Epithelial cell of proximal tubule (primary cell): ENCODE data around the gene MAP3K8. TPM values are rescaled to one million over a fixed set of nuclear protein-coding genes. Genes with fewer than 3 reads are reported as not detected.

ENCODE experiments used
- DNase-seq: peaks from one replicate; pipeline ENCODE4 v3.0.0-alpha.2; 2011; ENCODE audit warnings: low read depth
- H3K4me3 ChIP-seq: 2 replicates; pipeline ENCODE4 v1.5.1; 2011; ENCODE audit warnings: low read depth, mild to moderate bottlenecking, low read length
- total RNA-seq: library from RNA; depleted of rRNA; stranded (reverse); fragments of >200 nt; gene quantifications from 2 replicates; pipeline ENCODE4 v1.2.3, GENCODE V29; 2015
- TF ChIP-seq, protein P1 (sequence below): conservative IDR thresholded peaks from 2 replicates; pipeline ENCODE4 v1.5.1; 2012; ENCODE audit warnings: low read depth, mild to moderate bottlenecking, low read length

The MAP3K8 gene
- total RNA-seq, 1 donor from 2014 or later: 4.2 TPM

DNA sequence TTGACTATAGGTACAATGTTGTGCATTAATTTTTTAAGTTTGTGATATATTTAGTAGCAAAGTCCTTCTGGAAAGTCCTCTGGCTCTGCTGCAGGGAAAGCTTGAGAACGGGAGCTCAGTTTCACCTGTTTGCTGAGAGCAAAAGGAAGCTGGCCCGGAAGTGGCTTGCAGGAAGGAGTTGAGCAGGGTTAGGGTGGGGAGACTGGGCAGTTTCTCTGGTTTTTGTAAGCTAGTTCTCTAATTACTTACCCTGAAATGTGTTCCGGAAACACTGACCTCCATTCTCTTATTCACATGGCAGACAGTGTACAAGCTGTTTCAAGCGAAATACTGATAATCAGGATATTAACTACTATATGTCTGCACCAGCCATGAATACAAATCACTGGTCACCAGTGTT is 22.3 kb downstream of the MAP3K8 start:
- DNase-seq: no peak
- H3K4me3 ChIP-seq: no peak overlapping the region
- TF ChIP-seq, protein P1, sequence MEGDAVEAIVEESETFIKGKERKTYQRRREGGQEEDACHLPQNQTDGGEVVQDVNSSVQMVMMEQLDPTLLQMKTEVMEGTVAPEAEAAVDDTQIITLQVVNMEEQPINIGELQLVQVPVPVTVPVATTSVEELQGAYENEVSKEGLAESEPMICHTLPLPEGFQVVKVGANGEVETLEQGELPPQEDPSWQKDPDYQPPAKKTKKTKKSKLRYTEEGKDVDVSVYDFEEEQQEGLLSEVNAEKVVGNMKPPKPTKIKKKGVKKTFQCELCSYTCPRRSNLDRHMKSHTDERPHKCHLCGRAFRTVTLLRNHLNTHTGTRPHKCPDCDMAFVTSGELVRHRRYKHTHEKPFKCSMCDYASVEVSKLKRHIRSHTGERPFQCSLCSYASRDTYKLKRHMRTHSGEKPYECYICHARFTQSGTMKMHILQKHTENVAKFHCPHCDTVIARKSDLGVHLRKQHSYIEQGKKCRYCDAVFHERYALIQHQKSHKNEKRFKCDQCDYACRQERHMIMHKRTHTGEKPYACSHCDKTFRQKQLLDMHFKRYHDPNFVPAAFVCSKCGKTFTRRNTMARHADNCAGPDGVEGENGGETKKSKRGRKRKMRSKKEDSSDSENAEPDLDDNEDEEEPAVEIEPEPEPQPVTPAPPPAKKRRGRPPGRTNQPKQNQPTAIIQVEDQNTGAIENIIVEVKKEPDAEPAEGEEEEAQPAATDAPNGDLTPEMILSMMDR: no peak

DNA sequence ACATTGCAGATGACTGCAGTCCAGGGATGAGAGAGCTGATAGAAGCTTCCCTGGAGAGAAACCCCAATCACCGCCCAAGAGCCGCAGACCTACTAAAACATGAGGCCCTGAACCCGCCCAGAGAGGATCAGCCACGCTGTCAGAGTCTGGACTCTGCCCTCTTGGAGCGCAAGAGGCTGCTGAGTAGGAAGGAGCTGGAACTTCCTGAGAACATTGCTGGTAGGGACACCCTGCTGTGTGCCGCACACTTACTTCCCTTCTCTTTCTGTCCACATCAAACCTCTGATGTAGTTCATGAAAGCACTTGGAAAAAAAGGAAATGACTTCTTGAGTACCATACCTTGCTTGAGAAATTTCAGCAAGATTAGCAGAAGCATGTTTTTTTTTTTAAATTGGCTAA is 25.3 kb downstream of the MAP3K8 start:
- DNase-seq: no peak
- TF ChIP-seq, protein P1: no peak
- no peak overlapping the region for H3K4me3 ChIP-seq

DNA sequence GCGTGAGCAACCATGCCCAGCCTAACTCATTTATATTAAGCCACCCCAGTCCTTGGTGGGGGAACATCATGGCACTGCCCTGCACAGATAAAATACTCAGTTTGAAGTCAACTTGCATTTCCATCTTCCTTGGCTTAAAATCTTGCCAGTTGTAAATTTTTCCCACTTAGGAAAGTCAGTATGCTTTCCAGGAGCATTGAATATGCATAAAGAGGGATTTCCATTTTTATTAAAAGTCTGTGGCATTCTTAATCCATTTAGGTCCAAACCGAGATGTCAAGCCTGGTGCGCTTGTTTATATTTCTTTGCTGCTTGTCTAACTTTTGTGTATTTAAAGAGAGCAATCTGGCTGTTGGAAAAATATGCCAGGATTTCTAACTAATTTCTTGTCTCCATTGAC is 26.1 kb downstream of the MAP3K8 start:
- H3K4me3 ChIP-seq: no peak overlapping the region
- TF ChIP-seq, protein P1: no peak
- no peak for DNase-seq

DNA sequence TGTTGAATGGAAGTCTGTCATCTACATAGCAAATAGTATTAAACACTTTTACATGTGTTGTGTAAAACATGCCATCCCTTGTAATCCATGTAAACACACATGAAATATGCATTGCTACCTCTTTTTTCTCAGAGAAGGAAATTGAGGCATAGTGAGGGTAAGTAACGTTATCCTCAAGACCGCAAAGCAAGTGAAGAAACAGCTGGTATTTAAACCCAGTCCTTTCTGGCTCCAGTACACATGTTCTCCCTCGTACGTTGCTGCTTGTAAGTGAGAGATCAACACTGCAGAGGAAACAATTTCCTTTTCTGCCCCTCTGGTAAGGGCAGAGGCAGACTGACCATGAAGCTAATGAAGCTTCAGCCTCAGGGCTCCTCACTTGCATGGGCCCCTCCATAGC is 28.5 kb downstream of the MAP3K8 start:
- TF ChIP-seq, protein P1: no peak
- DNase-seq: no peak

DNA sequence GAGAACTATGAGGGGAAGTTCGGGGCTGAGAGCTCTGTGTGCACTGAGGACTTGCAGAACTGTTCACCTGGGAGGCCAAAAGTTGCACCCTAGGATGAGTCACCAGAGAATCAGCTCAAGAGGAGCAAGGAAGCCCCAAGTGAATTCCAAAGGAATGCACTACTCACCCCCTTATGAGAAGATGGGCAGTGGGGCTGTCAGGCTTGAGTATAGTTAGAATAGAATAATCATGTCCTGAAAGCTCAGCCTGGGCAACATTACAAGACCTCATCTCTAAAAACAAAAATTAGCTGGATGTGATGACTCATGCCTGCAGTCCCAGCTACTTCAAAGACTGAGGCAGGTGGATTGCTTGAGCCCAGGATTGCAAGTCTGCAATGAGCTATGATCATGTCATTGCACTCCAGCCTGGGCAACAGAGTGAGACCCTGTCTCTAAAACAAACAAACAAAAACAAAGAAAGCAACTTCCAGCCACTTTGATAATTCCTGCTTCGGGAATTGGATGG is 30.0 kb downstream of the MAP3K8 start:
- no peak overlapping the region for H3K4me3 ChIP-seq
- TF ChIP-seq, protein P1: no peak
- DNase-seq: no peak

More for the DNA sequence above, 28.5 kb downstream of the MAP3K8 start:
- no peak overlapping the region for H3K4me3 ChIP-seq

DNA sequence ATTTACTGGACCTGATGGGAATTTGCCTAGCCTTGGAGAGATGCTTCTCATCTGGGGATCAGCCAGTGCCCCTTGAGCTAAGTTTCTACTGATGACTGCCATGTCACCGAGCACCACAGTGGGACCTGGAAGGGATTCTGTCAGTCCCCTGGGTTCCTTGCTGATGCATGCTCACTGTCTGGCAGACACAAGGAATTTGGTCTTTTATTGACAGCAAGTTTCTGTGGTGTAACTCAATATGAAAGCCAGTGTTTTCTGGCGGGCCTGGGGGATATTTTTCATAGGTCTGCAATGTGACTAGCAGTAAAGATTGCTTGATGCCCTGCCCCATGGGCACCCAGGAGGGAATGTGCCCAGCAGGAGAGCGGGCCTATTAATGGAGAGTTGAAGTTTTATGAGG is 30.7 kb downstream of the MAP3K8 start:
- TF ChIP-seq, protein P1: no peak

DNA sequence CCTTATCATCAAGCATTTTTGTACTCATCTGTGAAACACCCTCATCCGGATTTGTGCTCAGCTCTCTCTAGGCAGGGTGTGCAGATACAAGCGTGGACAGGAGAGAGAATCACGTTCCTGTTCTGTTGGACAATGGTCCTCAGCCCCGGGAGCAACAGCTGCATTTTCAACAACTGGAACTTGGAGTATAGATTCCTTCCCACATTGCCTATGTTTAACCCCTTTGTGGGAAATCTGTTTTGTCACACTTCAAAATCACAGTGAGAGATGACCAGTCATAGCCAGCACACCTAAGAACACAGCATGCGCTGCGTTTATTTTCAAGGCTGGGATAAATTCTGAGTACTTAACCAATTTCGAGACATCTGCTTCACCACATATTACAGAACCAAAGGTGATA is 32.5 kb downstream of the MAP3K8 start:
- no peak overlapping the region for H3K4me3 ChIP-seq
- no peak for DNase-seq
- TF ChIP-seq, protein P1: no peak

More for the DNA sequence above, 30.7 kb downstream of the MAP3K8 start:
- no peak for DNase-seq
- H3K4me3 ChIP-seq: no peak overlapping the region
